PC-3 (cell line): ENCODE results near the gene MYO6. TPM values are rescaled to one million over a fixed set of nuclear protein-coding genes. Genes with fewer than 3 reads are reported as not detected.

Experiments
- ATAC-seq: fragments of 200-7000 bp; cut with Tn5 transposase; 2 replicates; pipeline ENCODE4 v1.9.1; 2020; ENCODE audit warnings: mild to moderate bottlenecking, moderate library complexity
- BruUV-seq: library from RNA; stranded (reverse); fragments of 400-500 nt; replicated peaks from 2 replicates; lab custom pipeline; 2021; lab: Mats Ljungman, UMichigan
- CTCF ChIA-PET: fragments of 300-600 bp; sonication (Branson Sonifier 250); formaldehyde crosslinking; loops from one replicate; lab custom pipeline; 2022; ENCODE audit warnings: antibody characterized with exemption; lab: Charles Lee
- POLR2A ChIA-PET: fragments of 300-600 bp; sonication (Branson Sonifier 250); formaldehyde crosslinking; loops from one replicate; lab custom pipeline; 2022; ENCODE audit warnings: antibody characterized with exemption; ENCODE audit not compliant: unreplicated experiment; lab: Charles Lee
- DNase-seq: peaks from one replicate; pipeline ENCODE4 v3.0.0-alpha.2; 2015
- H2AFZ ChIP-seq: fragments of 300-600 bp; sonication (generic); 2 replicates; pipeline ENCODE4 v1.6.0; 2016; ENCODE audit warnings: antibody characterized with exemption, low read length
- H3F3A ChIP-seq: fragments of 300-600 bp; sonication (generic); one replicate; pipeline ENCODE4 v1.6.0; 2017; ENCODE audit warnings: antibody characterized with exemption, low read length, control low read depth, mild to moderate bottlenecking; ENCODE audit not compliant: unreplicated experiment
- H3K27ac ChIP-seq: fragments of 300-600 bp; sonication (generic); 2 replicates; pipeline ENCODE4 v1.5.1; 2016; ENCODE audit warnings: mild to moderate bottlenecking, low read length
- H3K27me3 ChIP-seq: fragments of 300-600 bp; sonication (generic); 2 replicates; pipeline ENCODE4 v1.6.1; 2016; ENCODE audit warnings: low read length, mixed read lengths
- H3K36me3 ChIP-seq: fragments of 300-600 bp; sonication (generic); 2 replicates; pipeline ENCODE4 v1.6.1; 2016; ENCODE audit warnings: low read depth, mixed run types, low read length, mixed read lengths
- H3K4me1 ChIP-seq: fragments of 300-600 bp; sonication (generic); 2 replicates; pipeline ENCODE4 v1.5.1; 2016; ENCODE audit warnings: low read length; ENCODE audit not compliant: insufficient read depth
- H3K4me2 ChIP-seq: fragments of 300-600 bp; sonication (generic); 2 replicates; pipeline ENCODE4 v1.6.0; 2016; ENCODE audit warnings: low read length
- H3K4me3 ChIP-seq: fragments of 300-600 bp; sonication (generic); 2 replicates; pipeline ENCODE4 v1.5.1; 2016; ENCODE audit warnings: mild to moderate bottlenecking, low read length, mixed read lengths
- H3K79me2 ChIP-seq: fragments of 300-600 bp; sonication (generic); 2 replicates; pipeline ENCODE4 v1.6.1; 2017; ENCODE audit warnings: low read length, mixed read lengths
- H3K9ac ChIP-seq: fragments of 300-600 bp; sonication (generic); 2 replicates; pipeline ENCODE4 v1.6.0; 2016; ENCODE audit warnings: mild to moderate bottlenecking, low read length
- H3K9me2 ChIP-seq: fragments of 300-600 bp; sonication (generic); replicated peaks from 2 replicates; pipeline ENCODE4 v1.6.1; 2016; ENCODE audit warnings: mixed run types, low read length, mixed read lengths
- H3K9me3 ChIP-seq: fragments of 300-600 bp; sonication (generic); 2 replicates; pipeline ENCODE4 v1.6.1; 2016; ENCODE audit warnings: low read length, mixed read lengths
- H4K20me1 ChIP-seq: fragments of 300-600 bp; sonication (generic); 2 replicates; pipeline ENCODE4 v1.6.1; 2016; ENCODE audit warnings: low read length, mixed read lengths
- EZH2 ChIP-seq: fragments of 300-600 bp; sonication (generic); IDR thresholded peaks from one replicate; pipeline ENCODE4 v1.6.1; 2017; ENCODE audit warnings: antibody characterized with exemption, mild to moderate bottlenecking, low read length; ENCODE audit not compliant: unreplicated experiment
- EZH2phosphoT487 ChIP-seq: fragments of 300-600 bp; sonication (generic); IDR thresholded peaks from 2 replicates; pipeline ENCODE4 v1.6.1; 2018; ENCODE audit warnings: mild to moderate bottlenecking, antibody characterized with exemption, low read length, borderline replicate concordance
- intact Hi-C: fragments of 100-400 bp; cut with micrococcal nuclease; formaldehyde crosslinking; loops from 2 replicates; pipeline ENCODE4 v1.9.0; 2023
- total RNA-seq: library from RNA; depleted of rRNA; stranded (reverse); fragments of >200 nt; gene quantifications from 2 replicates; pipeline ENCODE4 v1.2.3, GENCODE V29; 2014
- TF ChIP-seq, protein P1 (sequence below): fragments of 300-600 bp; sonication (generic); conservative IDR thresholded peaks from 2 replicates; pipeline ENCODE4 v1.5.1; 2017; ENCODE audit warnings: antibody characterized with exemption, low read depth, mild to moderate bottlenecking, low read length

The MYO6 gene
- total RNA-seq, 1 experiment from 2014 or later = 10.2 TPM

DNA sequence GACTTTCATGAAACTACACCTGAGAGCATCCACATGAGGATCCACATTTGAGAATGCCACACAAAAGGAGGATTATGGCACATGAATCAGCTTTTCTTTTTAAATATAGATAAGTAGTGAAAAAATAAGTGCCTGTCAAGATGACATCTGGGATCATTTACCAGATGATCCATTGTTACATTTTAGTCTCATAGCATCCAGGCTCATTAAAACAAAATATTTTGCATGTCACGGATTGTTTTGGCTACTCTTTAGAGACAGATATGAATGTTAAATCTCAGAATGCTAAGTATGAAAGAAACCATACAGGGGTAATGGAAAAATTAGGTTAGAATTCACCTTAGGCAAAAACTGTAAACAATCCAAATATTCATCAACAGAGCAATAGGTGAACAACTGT, 66.7 kb downstream of the MYO6 start:
- DNase-seq (no peak), ATAC-seq (no peak)
- Histone ChIP-seq H4K20me1 (no peaks in the 10 kb centered on the region), H3K27me3 (no peaks in the 10 kb centered on the region), H2AFZ (no peak overlapping the region), H3K36me3 (no peaks in the 10 kb centered on the region), H3K4me1 (no peaks in the 10 kb centered on the region), H3K9ac (no peak overlapping the region), H3K9me3 (no peaks in the 10 kb centered on the region), H3K27ac (no peak overlapping the region), H3K4me3 (no peak overlapping the region), H3F3A (no peaks in the 10 kb centered on the region), H3K79me2 (no peaks in the 10 kb centered on the region; the same call in 1 of the 2 replicates), H3K4me2 (no peak overlapping the region), H3K9me2 (no peaks in the 10 kb centered on the region)
- ChIA-PET CTCF (no interaction called here), POLR2A (no interaction called here)
- no TSS peak for BruUV-seq
- intact Hi-C loops = no loop called here
- TF ChIP-seq EZH2phosphoT487 = no peak
- TF ChIP-seq, protein P1, sequence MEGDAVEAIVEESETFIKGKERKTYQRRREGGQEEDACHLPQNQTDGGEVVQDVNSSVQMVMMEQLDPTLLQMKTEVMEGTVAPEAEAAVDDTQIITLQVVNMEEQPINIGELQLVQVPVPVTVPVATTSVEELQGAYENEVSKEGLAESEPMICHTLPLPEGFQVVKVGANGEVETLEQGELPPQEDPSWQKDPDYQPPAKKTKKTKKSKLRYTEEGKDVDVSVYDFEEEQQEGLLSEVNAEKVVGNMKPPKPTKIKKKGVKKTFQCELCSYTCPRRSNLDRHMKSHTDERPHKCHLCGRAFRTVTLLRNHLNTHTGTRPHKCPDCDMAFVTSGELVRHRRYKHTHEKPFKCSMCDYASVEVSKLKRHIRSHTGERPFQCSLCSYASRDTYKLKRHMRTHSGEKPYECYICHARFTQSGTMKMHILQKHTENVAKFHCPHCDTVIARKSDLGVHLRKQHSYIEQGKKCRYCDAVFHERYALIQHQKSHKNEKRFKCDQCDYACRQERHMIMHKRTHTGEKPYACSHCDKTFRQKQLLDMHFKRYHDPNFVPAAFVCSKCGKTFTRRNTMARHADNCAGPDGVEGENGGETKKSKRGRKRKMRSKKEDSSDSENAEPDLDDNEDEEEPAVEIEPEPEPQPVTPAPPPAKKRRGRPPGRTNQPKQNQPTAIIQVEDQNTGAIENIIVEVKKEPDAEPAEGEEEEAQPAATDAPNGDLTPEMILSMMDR = no peak

DNA sequence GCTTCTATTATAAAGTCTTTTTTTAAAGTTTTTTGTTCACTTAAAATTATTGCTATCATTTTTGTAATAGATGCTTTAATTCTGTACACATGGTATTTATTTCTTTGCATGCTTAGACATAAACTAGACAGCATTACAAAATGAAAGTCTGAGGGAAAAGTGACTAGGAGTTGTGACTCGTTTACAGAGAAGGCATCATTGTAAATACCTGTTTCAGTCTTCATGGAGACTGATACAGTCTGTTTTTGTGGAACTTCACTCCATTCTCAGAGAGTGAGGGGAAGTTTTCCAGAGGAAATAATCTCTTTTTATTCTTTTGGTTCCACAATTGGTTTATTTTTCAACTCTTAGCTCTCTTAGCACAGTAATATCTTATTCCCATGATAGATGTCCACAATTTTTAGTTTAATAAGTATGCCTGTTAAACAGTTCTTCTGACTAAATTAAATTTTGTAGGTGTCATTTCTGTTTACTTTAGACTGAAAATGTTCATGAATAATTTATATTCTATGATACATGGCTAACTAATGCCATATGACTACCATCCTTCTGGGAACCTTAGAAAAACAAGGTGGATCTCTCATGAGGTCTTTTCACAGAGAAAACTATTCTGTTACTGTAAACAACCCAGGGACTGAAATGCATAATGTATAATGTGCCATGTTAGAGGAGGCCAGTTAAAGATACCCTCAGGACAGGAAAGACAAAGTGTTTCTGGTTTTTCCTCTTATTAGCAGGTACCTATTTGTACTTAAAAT, 69.2 kb downstream of the MYO6 start:
- BruUV-seq = no TSS peak
- Histone ChIP-seq H3K4me2 (no peak overlapping the region), H3K79me2 (no peaks in the 10 kb centered on the region), H3K36me3 (no peaks in the 10 kb centered on the region), H3K27me3 (no peaks in the 10 kb centered on the region), H3K27ac (no peak overlapping the region), H3K4me1 (no peaks in the 10 kb centered on the region), H4K20me1 (no peaks in the 10 kb centered on the region), H3K9me3 (no peaks in the 10 kb centered on the region), H3K9ac (no peak overlapping the region), H3K9me2 (no peaks in the 10 kb centered on the region), H2AFZ (no peak overlapping the region), H3K4me3 (no peak overlapping the region), H3F3A (no peaks in the 10 kb centered on the region)
- intact Hi-C loops = no loop called here
- ATAC-seq (no peak), DNase-seq (no peak)
- TF ChIP-seq, protein P1 = no peak
- no peak for TF ChIP-seq EZH2
- no peak for TF ChIP-seq EZH2phosphoT487
- ChIA-PET CTCF (no interaction called here), POLR2A (interaction anchor here (0.6 kb wide), 1 partner anchor 92 kb away, joined by 3 read pairs; no protein-coding TSS in a partner anchor)

DNA sequence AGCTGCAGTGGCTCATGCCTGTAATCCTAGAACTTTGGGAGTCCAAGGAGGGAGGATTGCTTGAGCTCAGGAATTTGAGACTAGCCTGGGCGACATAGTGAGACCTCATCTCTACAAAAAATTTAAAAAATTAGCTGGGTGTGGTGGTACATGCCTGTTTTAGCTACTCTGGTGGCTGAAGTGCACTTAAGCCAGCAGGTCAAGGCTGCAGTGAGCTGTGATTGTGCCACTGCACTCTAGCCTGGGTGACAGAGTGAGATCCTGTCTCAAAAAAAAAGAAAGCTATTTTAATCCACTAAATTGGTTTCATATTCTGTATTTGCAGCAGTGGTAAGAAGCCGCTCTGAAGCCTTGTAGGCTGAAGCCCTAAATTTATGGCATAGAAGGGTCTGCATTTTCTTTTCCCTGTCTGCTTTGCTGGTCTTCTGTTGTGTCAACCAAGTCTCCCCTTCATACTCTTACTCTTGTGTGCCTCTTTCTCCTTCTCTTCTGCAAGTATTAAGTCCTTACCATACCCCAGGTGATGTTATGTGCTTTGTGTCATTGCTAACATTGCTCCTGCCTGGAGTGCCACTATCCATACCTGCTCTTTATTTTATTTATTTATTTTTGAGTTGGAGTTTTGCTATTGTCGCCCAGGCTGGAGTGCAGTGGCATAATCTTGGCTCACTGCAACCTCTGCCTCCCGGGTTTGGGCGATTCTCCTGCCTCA, 70.9 kb downstream of the MYO6 start:
- Histone ChIP-seq H4K20me1 (no peaks in the 10 kb centered on the region), H3K4me3 (no peak overlapping the region), H3K36me3 (no peaks in the 10 kb centered on the region), H3K9me3 (no peaks in the 10 kb centered on the region), H2AFZ (no peak overlapping the region), H3F3A (no peaks in the 10 kb centered on the region), H3K9me2 (no peaks in the 10 kb centered on the region), H3K79me2 (no peaks in the 10 kb centered on the region), H3K4me1 (no peaks in the 10 kb centered on the region), H3K9ac (no peak overlapping the region), H3K4me2 (no peak overlapping the region), H3K27me3 (no peaks in the 10 kb centered on the region), H3K27ac (no peak overlapping the region)
- BruUV-seq = no TSS peak
- TF ChIP-seq, protein P1 = no peak
- TF ChIP-seq EZH2phosphoT487 = no peak
- no peak for TF ChIP-seq EZH2
- ChIA-PET POLR2A (no interaction called here), CTCF (no interaction called here)
- intact Hi-C loops = no loop called here
- ATAC-seq (no peak), DNase-seq (no peak)
